ENCODE results near the gene MOCOS.

DNA sequence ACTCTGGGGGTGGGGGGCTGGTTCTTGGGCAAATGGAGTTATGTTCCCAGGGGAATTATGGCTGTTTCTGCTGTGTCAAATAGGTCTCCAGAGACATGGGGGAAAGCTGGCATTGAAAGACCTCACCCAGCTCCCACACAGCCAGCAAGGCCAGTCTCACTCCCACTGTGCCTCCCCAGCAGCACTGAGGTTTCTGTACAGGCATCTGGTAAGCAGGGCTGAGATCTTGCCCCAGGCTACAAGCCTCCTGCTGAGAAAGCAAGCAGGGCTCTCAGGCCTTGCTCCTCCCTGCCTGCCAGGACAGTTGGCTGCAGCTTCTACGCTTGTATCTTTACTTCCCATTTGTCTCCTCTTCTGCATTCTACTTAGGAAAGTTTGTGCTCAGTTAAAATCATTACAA lies 59.7 kb downstream of the MOCOS start:
- no peak for TF ChIP-seq ZNF274 (IDR thresholded peaks at IDR 0.05; ENCODE audit: low read depth, low read length)
- TF ChIP-seq YY1 (IDR thresholded peaks at IDR 0.05; ENCODE audit: insufficient read depth, insufficient read length), result no peak
